Neural cell (in vitro differentiated cells): ENCODE data around the gene OR11A1. TPM values are rescaled to one million over a fixed set of nuclear protein-coding genes. Genes with fewer than 3 reads are reported as not detected.

Source experiments
- H2AFZ ChIP-seq: fragments of 200-600, 300-800 bp; sonication (generic), shearing (Covaris generic); 2 replicates; pipeline ENCODE4 v1.6.0; 2014; ENCODE audit warnings: low read depth, mild to moderate bottlenecking, antibody characterized with exemption, low read length, moderate library complexity
- H3F3A ChIP-seq: fragments of 200-600 bp; shearing (Covaris generic); 2 replicates; pipeline ENCODE4 v1.6.1; 2016; ENCODE audit warnings: mild to moderate bottlenecking, moderate library complexity, mixed read lengths, antibody characterized with exemption, low read length; ENCODE audit not compliant: insufficient read depth, poor library complexity, severe bottlenecking
- H3K27ac ChIP-seq: fragments of 200-600, 300-800 bp; sonication (generic), shearing (Covaris generic); 2 replicates; pipeline ENCODE4 v1.5.1; 2014; ENCODE audit warnings: mild to moderate bottlenecking, low read length, moderate library complexity
- H3K27me3 ChIP-seq: fragments of 300-800, 200-600 bp; sonication (generic), shearing (Covaris generic); 2 replicates; pipeline ENCODE4 v1.6.0; 2014; ENCODE audit warnings: mild to moderate bottlenecking, low read depth, low read length, moderate library complexity; ENCODE audit not compliant: insufficient read depth
- H3K36me3 ChIP-seq: fragments of 300-800, 200-600 bp; sonication (generic), shearing (Covaris generic); 2 replicates; pipeline ENCODE4 v1.5.1; 2014; ENCODE audit warnings: mild to moderate bottlenecking, antibody characterized with exemption, low read length, moderate library complexity; ENCODE audit not compliant: insufficient read depth
- H3K4me2 ChIP-seq: fragments of 300-800, 200-600 bp; sonication (generic), shearing (Covaris generic); 2 replicates; pipeline ENCODE4 v1.6.0; 2014; ENCODE audit warnings: mild to moderate bottlenecking, low read length
- H3K4me3 ChIP-seq: fragments of 300-800, 200-600 bp; sonication (generic), shearing (Covaris generic); 2 replicates; pipeline ENCODE4 v1.5.1; 2014; ENCODE audit warnings: mild to moderate bottlenecking, low read length, moderate library complexity
- H3K79me2 ChIP-seq: fragments of 200-600 bp; shearing (Covaris generic); replicated peaks from 2 replicates; pipeline ENCODE4 v1.6.0; 2014; ENCODE audit warnings: mild to moderate bottlenecking, low read length, moderate library complexity; ENCODE audit not compliant: insufficient read depth
- H3K9ac ChIP-seq: fragments of 300-800, 200-600 bp; sonication (generic), shearing (Covaris generic); 2 replicates; pipeline ENCODE4 v1.6.1; 2016; ENCODE audit warnings: mild to moderate bottlenecking, low read length, mixed read lengths
- H3K9me2 ChIP-seq: fragments of 200-600 bp; shearing (Covaris generic); 2 replicates; pipeline ENCODE4 v1.6.1; 2016; ENCODE audit warnings: mild to moderate bottlenecking, low read length, mixed read lengths; ENCODE audit not compliant: insufficient read depth
- H3K9me3 ChIP-seq: fragments of 200-600, 300-800 bp; sonication (generic), shearing (Covaris generic); 2 replicates; pipeline ENCODE4 v1.6.1; 2016; ENCODE audit warnings: mild to moderate bottlenecking, mixed run types, low read length, moderate library complexity, mixed read lengths
- H4K20me1 ChIP-seq: fragments of 200-600 bp; shearing (Covaris generic); 2 replicates; pipeline ENCODE4 v1.6.1; 2016; ENCODE audit warnings: mild to moderate bottlenecking, mixed run types; ENCODE audit not compliant: insufficient read depth
- CTCF ChIP-seq: fragments of 450-650 bp; IDR thresholded peaks from 2 replicates; pipeline ENCODE4 v1.5.1; 2014; ENCODE audit warnings: antibody characterized with exemption, mild to moderate bottlenecking, moderate library complexity; ENCODE audit not compliant: poor library complexity, severe bottlenecking
- EP300 ChIP-seq: fragments of 450-650 bp; conservative IDR thresholded peaks from 2 replicates; pipeline ENCODE4 v1.6.1; 2014; ENCODE audit warnings: antibody characterized with exemption, mild to moderate bottlenecking, moderate library complexity; ENCODE audit not compliant: poor library complexity, severe bottlenecking
- EZH2 ChIP-seq: fragments of 200-600, 300-800 bp; shearing (Covaris generic), sonication (generic); IDR thresholded peaks from 2 replicates; pipeline ENCODE4 v1.6.1; 2014; ENCODE audit warnings: antibody characterized with exemption, low read length, borderline replicate concordance, mild to moderate bottlenecking; ENCODE audit not compliant: insufficient read depth, poor library complexity, severe bottlenecking
- MXI1 ChIP-seq: fragments of 450-650 bp; conservative IDR thresholded peaks from 2 replicates; pipeline ENCODE4 v1.6.1; 2014; ENCODE audit warnings: antibody characterized with exemption, mild to moderate bottlenecking; ENCODE audit not compliant: poor library complexity, severe bottlenecking
- POLR2AphosphoS5 ChIP-seq: IDR thresholded peaks from 2 replicates; pipeline ENCODE4 v1.6.1; 2012
- SMC3 ChIP-seq: fragments of 450-650 bp; conservative IDR thresholded peaks from 2 replicates; pipeline ENCODE4 v1.6.1; 2014; ENCODE audit warnings: antibody characterized with exemption, mild to moderate bottlenecking, moderate library complexity; ENCODE audit not compliant: poor library complexity
- TAF1 ChIP-seq: IDR thresholded peaks from 2 replicates; pipeline ENCODE4 v1.6.1; 2012; ENCODE audit warnings: low read depth
- polyA plus RNA-seq: library from polyadenylated mRNA; depleted of rRNA; stranded (reverse); fragments of >200 nt; gene quantifications from 2 replicates; pipeline ENCODE4 v1.2.3, GENCODE V29; 2014
- TF ChIP-seq, protein P1 (sequence below): IDR thresholded peaks from 2 replicates; pipeline ENCODE4 v1.6.1; 2012; ENCODE audit warnings: borderline replicate concordance

Gene OR11A1
- polyA plus RNA-seq, 1 donor from 2014 or later = not detected

DNA sequence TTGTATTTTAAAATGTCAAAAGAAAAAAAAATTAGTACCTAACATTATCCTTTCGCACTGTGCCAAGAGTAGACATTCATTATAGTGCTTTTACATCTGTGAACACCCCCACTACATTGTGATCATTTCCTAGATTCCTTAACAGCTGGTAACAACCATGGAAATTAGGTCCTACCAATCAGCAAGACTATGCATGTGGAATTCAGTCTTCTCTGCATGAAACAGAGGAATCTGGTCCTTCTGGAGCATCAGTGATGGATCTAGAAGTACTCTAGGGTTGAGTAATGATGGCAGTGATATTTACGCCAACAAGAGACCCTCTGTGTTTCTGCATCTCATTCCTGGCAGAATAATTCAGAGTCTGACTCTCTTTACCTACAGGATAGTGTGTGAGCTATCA lies 32.7 kb downstream of the OR11A1 start:
- no peak overlapping the region for H2AFZ ChIP-seq
- no peaks in the 10 kb centered on the region for H3F3A ChIP-seq
- no peak overlapping the region for H3K9ac ChIP-seq
- no peak overlapping the region for H3K4me3 ChIP-seq
- no peaks in the 10 kb centered on the region for H4K20me1 ChIP-seq
- H3K27me3 ChIP-seq = no peaks in the 10 kb centered on the region
- TF ChIP-seq SMC3 (no peak), EP300 (no peak), TAF1 (no peak), CTCF (no peak), EZH2 (no peak), POLR2AphosphoS5 (no peak), MXI1 (no peak)
- TF ChIP-seq, protein P1, sequence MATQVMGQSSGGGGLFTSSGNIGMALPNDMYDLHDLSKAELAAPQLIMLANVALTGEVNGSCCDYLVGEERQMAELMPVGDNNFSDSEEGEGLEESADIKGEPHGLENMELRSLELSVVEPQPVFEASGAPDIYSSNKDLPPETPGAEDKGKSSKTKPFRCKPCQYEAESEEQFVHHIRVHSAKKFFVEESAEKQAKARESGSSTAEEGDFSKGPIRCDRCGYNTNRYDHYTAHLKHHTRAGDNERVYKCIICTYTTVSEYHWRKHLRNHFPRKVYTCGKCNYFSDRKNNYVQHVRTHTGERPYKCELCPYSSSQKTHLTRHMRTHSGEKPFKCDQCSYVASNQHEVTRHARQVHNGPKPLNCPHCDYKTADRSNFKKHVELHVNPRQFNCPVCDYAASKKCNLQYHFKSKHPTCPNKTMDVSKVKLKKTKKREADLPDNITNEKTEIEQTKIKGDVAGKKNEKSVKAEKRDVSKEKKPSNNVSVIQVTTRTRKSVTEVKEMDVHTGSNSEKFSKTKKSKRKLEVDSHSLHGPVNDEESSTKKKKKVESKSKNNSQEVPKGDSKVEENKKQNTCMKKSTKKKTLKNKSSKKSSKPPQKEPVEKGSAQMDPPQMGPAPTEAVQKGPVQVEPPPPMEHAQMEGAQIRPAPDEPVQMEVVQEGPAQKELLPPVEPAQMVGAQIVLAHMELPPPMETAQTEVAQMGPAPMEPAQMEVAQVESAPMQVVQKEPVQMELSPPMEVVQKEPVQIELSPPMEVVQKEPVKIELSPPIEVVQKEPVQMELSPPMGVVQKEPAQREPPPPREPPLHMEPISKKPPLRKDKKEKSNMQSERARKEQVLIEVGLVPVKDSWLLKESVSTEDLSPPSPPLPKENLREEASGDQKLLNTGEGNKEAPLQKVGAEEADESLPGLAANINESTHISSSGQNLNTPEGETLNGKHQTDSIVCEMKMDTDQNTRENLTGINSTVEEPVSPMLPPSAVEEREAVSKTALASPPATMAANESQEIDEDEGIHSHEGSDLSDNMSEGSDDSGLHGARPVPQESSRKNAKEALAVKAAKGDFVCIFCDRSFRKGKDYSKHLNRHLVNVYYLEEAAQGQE = no peak
- H3K79me2 ChIP-seq = no peaks in the 10 kb centered on the region
- no peak overlapping the region for H3K4me2 ChIP-seq
- H3K36me3 ChIP-seq = no peaks in the 10 kb centered on the region
- H3K9me2 ChIP-seq = no peaks in the 10 kb centered on the region
- no peaks in the 10 kb centered on the region for H3K9me3 ChIP-seq
- H3K27ac ChIP-seq = no peak overlapping the region

- Histone ChIP-seq H3K27me3 (no peaks in the 10 kb centered on the region), H4K20me1 (no peaks in the 10 kb centered on the region), H2AFZ (no peak overlapping the region), H3K27ac (no peak overlapping the region), H3K9me3 (no peaks in the 10 kb centered on the region), H3K4me3 (no peak overlapping the region), H3K36me3 (no peaks in the 10 kb centered on the region), H3F3A (no peaks in the 10 kb centered on the region), H3K9ac (no peak overlapping the region), H3K9me2 (no peaks in the 10 kb centered on the region), H3K4me2 (no peak overlapping the region), H3K79me2 (no peaks in the 10 kb centered on the region)
- TF ChIP-seq EZH2 (no peak), TAF1 (no peak), SMC3 (no peak), EP300 (no peak), POLR2AphosphoS5 (no peak), MXI1 (no peak)
- TF ChIP-seq, protein P1 = no peak
These were observed 37.4 kb downstream of the OR11A1 start for GRCh38 chr6:29419516-29419915.
